HepG2 (cell line): ENCODE measurements around the gene SSR2. TPM values are rescaled to one million over a fixed set of nuclear protein-coding genes. Genes with fewer than 3 reads are reported as not detected.

Source experiments
- ATF2 ChIP-seq: sonication (generic); formaldehyde crosslinking; IDR thresholded peaks from 2 replicates; pipeline ENCODE4 v1.4.0; 2020; ENCODE audit warnings: missing genetic modification reagents
- CHD2 ChIP-seq: IDR thresholded peaks from 2 replicates; pipeline ENCODE4 v1.6.1; 2011; ENCODE audit warnings: low read depth, low read length, improper control_type of control experiment
- GABPB1 ChIP-seq: IDR thresholded peaks from 2 replicates; pipeline ENCODE4 v1.6.1; 2016; ENCODE audit warnings: mild to moderate bottlenecking, missing genetic modification reagents, moderate library complexity, missing compliant biosample characterization
- KIAA2018 ChIP-seq: sonication (generic); formaldehyde crosslinking; IDR thresholded peaks from 2 replicates; pipeline ENCODE4 v1.5.0; 2020; ENCODE audit warnings: mild to moderate bottlenecking, missing genetic modification reagents, borderline replicate concordance
- MED13 ChIP-seq: sonication (generic); formaldehyde crosslinking; IDR thresholded peaks from 2 replicates; pipeline ENCODE4 v1.5.0; 2020; ENCODE audit warnings: missing genetic modification reagents
- NKX3-1 ChIP-seq: sonication (generic); formaldehyde crosslinking; IDR thresholded peaks from 2 replicates; pipeline ENCODE4 v1.5.0; 2020; ENCODE audit warnings: missing genetic modification reagents
- PRDM4 ChIP-seq: sonication (generic); formaldehyde crosslinking; IDR thresholded peaks from 2 replicates; pipeline ENCODE4 v1.9.0; 2021; ENCODE audit warnings: missing genetic modification reagents, borderline replicate concordance
- RBAK ChIP-seq: sonication (generic); formaldehyde crosslinking; IDR thresholded peaks from 2 replicates; pipeline ENCODE4 v1.5.1; 2020; ENCODE audit warnings: mild to moderate bottlenecking, missing genetic modification reagents
- SNRNP70 ChIP-seq: fragments of 200-400 bp; formaldehyde crosslinking; IDR thresholded peaks from 2 replicates; pipeline ENCODE4 v1.6.1; 2017; ENCODE audit warnings: mild to moderate bottlenecking, low read depth, low read length, moderate library complexity
- SRSF9 ChIP-seq: fragments of 200-400 bp; formaldehyde crosslinking; IDR thresholded peaks from 2 replicates; pipeline ENCODE4 v1.6.1; 2018; ENCODE audit warnings: borderline replicate concordance, mild to moderate bottlenecking, low read depth, low read length; ENCODE audit not compliant: insufficient read depth, poor library complexity, severe bottlenecking
- TOPORS ChIP-seq: sonication (generic); formaldehyde crosslinking; IDR thresholded peaks from 2 replicates; pipeline ENCODE4 v1.8.0; 2023; ENCODE audit warnings: mild to moderate bottlenecking, missing genetic modification reagents
- ZBTB43 ChIP-seq: sonication (generic); formaldehyde crosslinking; conservative IDR thresholded peaks from 2 replicates; pipeline ENCODE4 v1.4.0; 2020; ENCODE audit warnings: missing genetic modification reagents
- ZNF331 ChIP-seq: sonication (generic); formaldehyde crosslinking; IDR thresholded peaks from 2 replicates; pipeline ENCODE4 v1.4.0; 2020; ENCODE audit warnings: missing genetic modification reagents
- ZNF547 ChIP-seq: sonication (generic); formaldehyde crosslinking; IDR thresholded peaks from 2 replicates; pipeline ENCODE4 v1.5.1; 2020; ENCODE audit warnings: mild to moderate bottlenecking, missing genetic modification reagents
- polyA plus RNA-seq, 8 experiments: library from polyadenylated mRNA; depleted of rRNA in 3 of 8; stranded (reverse) in 7 of 8; unstranded in 1 of 8; fragments of >200 nt; fragmentation: Illumina TruSeq in 4 of 8; extraction: Trizol in 4 of 8; gene quantifications; 2 replicates each; pipeline versions ENCODE4 v1.2.1 to v1.2.3, GENCODE V29; 2011 to 2016; ENCODE audit warnings: low read depth in 4 of 8, missing spikeins in 1 of 8, mixed read lengths in 1 of 8; ENCODE audit not compliant: insufficient read depth in 1 of 8
- total RNA-seq, 5 experiments: library from RNA; depleted of rRNA; stranded (reverse); fragments of >200 nt; fragmentation: Illumina TruSeq; extraction: Trizol; gene quantifications; 2 replicates each; pipeline ENCODE4 v1.2.3, GENCODE V29; 2016; ENCODE audit warnings: low read depth in 1 of 5

Gene SSR2
- total and polyA plus RNA-seq, 2 of the 13 experiments (the other 11 are each of a cell fraction or from before 2014, with no cell fraction given), result 284 to 461 TPM

- TF ChIP-seq PRDM4 (CRISPR knock-in tag) (no peak), CHD2 (peak; percentile 82), ZNF331 (peak; percentile 42; the same call in 1 of the 2 replicates), ATF2 (CRISPR knock-in tag) (peak; percentile 78), ZBTB43 (CRISPR knock-in tag) (no peak; the same call in 1 of the 2 replicates), TOPORS (CRISPR knock-in tag) (no peak), GABPB1 (CRISPR knock-in tag) (peak; percentile 95), NKX3-1 (CRISPR knock-in tag) (no peak), ZNF547 (CRISPR knock-in tag) (peak; percentile 44; the same call in 1 of the 2 replicates), MED13 (CRISPR knock-in tag) (no peak), SNRNP70 (no peak), SRSF9 (no peak), KIAA2018 (CRISPR knock-in tag) (no peak), RBAK (CRISPR knock-in tag) (no peak)
Measured at GRCh38 chr1:156054500-156055280, 33.9 kb upstream of the SSR2 start, which contains the start of gene LAMTOR2 (continued).
